Activated naive CD4-positive, alpha-beta T cell (primary cell): ENCODE data around the gene STK26.
"Not testable (repeated sequence)": the region's sequence is repeated elsewhere in the genome, so short reads cannot be mapped to it uniquely, and the experiment has no call there.

ENCODE experiments used
- DNase-seq, 4 experiments: peaks; one replicate each; lab custom pipeline; 2025; lab: John Stamatoyannopoulos, UW

The STK26 gene

DNA sequence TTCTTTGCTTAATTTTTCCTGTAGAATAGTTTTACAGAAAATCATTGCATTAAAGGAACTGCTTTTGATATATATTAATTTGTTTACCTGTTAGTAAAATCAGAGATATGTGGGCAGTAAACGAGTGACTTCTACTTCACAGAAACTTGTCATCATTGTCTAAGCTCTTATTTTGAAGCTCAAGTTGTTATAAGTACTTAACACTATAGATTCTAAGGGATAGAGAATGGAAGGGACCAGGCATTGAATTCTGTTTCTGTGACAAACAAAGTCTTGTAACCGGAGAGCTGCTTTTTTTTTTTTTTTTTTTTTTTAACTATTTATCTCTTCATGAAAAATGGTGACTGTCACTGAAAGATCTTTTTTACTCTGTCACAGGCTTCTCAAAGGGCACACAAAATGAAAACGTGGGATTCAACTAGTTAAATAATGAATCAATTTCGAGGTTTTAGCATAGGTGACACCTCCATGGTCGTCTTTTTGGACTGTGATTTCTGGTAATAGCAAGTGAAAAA lies 14.4 kb downstream of the STK26 start:
- DNase-seq, result no peak

DNA sequence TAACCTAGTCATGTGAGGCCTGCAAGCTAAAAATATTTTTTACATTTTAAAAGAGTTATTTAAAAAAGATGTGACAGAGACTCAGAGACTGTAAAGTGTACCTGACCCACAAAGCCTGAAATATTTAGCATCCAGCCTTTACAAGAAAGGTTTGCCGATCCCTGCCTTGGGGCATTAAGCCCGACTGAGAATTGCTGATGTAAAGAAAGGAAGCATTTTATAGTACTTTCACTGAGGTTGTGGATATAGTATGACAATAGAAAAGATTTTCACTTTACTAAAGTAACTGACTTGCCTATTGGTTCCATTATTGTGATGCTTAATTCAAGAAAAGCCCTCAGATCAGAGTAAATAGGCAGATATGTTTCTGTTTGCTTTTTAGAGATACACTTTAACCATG lies 17.0 kb downstream of the STK26 start:
- no peak for DNase-seq

DNA sequence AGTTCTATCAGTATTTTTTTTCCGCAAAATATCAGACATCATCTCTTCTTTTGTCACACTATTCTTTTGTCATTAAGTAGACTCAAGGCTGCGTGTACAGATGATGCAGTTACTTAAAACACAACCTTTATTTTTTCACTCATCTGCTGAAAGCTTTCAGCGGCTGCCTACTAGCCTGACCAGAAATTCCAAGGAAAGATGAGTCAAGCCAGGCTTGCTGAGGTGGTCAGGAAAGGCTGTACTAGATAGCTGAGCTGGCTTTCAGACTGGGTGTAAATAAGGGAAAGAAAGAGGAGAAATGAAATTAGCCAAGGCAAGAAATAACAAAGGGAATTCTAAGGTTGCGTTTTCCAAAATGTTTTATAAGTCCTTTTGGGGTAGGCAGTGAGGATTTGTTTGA lies 17.9 kb downstream of the STK26 start:
- no peak for DNase-seq

DNA sequence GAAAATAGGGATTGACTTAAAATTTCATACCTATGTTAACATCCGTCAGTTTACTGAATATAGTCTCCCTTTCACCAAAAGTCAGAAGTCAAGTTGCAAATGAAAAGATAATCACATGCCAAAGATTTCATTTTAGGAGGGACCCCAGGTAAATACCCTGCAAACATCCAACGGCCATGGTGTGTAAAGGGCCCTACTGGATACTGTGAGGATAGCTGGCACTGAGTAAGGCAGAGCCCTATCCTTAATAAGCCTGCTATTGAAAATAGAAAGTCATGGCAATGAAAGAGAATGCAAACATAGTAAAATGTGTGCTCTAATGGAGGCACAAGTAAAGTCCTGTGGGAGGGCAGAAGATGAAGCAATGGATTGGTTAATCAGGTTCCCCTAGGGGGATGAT lies 20.9 kb downstream of the STK26 start:
- no peak for DNase-seq

DNA sequence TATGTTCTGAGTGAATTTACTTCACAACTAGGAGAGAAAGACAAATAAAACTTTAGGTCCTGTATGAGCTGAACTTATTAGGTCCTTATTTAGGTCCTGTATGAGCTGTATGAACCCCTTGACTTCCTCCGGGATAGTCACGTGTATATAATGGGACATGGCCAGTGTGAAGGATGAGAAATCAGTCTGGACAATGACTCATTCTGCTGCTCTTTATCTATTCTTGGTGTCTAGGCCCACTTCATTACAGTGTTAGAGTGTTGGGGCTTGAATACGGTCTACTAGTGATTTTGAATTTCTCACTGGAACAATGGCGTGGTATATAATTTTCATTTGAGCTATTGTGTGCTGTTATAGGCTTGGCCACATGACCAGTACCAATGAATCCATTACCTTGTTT lies 21.9 kb downstream of the STK26 start:
- DNase-seq, result no peak

DNA sequence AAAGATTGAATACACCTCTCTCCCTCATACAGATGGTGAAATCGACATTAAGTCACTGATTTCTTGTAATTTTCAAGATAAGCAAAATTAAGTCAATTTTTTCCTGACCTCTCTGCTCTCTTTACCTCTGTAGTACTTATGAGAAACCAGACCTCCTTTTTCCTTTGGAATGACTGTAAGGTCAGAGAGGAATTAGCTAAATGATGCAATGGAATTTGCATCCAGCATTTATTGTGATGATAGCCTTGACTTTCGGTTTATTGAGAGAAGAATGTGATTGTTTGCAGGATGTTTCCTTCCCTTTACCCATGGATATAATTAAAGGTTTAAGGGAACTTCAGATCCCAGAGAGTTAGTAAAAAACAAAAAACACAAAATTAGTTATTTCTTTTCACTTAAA lies 22.4 kb downstream of the STK26 start:
- no peak for DNase-seq

DNA sequence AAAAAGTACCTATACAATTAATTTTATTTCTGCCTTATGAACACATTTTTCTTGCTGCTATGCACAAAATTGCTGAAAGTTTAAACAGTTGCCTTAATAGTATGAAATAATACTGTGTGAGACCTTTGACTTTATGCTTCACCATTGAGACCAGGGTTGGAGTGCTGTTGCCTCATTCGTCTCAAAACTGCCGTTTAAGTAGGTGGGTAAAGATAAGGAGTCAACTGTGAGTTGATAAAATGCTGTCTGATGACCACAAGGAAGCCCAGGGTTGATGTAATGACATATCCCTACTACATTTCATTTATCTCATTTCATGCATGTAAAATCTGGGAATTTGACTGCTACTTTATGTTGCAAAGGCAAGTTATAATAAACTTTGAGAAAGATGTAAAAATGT lies 23.4 kb downstream of the STK26 start:
- DNase-seq, result no peak

DNA sequence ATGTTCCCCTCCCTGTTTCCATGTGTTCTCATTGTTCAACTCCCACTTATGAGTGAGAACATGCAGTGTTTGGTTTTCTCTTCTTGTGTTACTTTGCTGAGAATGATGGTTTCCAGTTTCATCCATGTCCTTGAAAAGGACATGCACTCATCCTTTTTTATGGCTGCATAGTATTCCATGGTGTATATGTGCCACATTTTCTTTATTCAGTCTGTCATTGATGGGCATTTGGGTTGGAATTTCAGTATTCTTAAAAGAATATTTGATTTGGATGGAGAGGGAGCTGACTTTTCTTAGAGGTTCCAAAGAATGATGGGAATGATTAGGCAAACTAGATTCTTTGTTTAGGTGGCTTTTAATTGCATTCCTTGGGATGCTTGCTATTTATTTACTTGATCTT lies 28.7 kb downstream of the STK26 start:
- not testable (repeated sequence) for DNase-seq

DNA sequence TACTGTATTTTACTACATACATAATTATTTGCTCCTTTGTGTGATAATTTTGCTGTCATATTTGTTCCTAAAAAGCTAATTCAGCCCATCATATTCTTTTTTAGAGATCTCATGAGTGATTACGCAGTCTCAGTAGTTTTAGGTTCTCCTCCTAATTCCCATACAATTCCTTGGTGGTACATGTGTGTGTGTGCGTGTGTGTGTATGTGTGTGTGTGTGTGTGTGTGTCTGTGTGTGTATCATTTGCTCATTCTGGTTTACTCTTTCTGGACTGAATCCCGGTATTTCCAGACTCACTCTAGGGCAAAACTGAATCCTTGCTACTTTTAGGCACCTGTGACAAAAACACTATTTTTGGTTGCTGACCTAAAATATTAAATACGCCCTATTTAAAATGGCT lies 34.9 kb downstream of the STK26 start:
- DNase-seq, result no peak

DNA sequence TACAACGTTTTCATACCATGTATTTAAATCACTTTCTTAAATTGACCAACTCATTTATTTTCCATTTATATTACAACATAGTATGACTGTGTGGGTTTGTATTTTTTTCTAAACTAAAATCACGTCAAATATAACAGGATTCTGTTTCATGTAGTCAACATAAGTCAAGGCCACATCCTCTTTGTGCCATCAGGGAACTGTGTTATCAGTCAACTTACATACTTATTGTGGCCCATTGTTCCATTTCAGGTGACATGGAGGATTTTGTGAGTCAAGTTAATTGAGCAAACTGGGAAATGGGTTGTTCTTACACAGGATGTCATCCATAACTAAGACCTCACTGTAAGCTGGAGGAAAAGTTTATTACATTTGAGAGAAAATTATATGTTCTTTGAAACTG lies 35.9 kb downstream of the STK26 start:
- DNase-seq, result no peak

DNA sequence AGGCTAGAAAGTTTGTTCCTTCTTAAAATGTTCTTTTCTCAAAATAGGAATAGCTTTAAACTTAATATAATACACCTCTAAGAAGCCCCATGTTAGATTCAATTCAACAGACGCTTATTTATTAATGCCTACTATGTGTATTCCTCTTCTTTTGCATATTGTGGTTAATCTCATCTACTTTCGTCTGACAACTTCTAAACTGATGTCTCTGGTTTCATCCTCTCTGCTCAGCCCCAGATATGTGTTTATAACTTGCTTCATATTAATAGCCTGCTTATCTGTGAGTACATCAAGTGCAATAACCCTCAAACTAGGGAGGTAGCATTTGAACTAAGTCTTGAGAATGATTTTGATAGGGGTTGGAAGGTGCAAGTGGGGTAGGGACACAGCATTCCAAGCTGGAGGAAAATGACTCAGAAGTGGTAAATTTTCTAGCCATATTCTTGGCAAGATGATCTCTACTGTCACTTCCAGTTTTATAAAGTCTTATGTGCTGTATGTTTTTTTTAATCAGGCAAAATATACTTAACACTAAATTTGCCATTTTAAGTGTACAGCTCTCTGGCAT lies 37.0 kb downstream of the STK26 start:
- DNase-seq, result no peak

DNA sequence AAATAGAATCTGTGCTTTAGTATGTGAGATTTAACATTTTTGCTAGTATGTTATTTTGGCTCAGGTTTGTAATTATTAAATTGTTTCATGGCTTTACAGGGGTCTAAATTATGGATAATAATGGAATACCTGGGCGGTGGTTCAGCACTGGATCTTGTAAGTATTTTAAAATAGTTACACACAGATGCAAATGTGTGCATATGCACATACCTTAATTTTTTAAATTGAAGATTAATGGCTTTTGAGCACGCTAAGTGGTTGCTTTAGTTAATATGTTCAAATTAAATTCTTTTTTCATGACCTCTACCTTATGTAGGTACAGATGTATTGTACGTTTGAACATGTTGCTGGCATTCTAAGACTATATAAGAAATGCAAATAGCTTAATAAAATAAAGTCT lies 40.2 kb downstream of the STK26 start:
- DNase-seq, result no peak

DNA sequence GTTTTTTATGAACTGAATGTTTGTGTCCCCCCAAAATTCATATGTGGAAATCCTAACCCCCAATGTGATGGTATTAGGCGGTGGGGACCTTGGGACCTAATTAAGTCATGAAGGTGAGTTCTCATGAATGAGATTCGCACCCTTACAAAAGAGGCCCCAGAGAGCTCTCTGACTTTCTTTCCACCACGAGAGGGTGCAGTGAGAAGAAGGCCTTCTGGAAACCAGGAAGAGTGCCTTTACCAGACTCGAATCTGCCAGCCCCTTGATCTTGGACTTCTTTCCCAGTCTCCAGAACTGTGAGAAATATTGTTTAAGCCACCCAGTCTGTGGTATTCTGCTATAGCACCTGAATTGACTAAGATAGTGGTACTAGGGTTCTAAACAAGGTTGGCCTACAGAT lies 40.8 kb downstream of the STK26 start:
- DNase-seq, result no peak

DNA sequence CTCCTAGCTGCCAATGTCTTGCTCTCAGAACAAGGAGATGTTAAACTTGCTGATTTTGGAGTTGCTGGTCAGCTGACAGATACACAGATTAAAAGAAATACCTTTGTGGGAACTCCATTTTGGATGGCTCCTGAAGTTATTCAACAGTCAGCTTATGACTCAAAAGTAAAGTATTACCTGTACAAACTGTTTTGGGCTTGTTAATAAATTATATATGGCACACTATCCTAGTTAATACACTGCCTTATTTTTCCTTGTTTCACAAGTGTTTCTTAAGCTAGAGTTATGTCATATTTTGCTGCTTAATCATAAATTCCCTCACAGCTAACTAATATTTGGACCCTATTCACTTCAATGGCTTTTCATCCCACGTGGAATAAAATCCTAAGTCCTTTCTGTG lies 45.3 kb downstream of the STK26 start:
- no peak for DNase-seq

DNA sequence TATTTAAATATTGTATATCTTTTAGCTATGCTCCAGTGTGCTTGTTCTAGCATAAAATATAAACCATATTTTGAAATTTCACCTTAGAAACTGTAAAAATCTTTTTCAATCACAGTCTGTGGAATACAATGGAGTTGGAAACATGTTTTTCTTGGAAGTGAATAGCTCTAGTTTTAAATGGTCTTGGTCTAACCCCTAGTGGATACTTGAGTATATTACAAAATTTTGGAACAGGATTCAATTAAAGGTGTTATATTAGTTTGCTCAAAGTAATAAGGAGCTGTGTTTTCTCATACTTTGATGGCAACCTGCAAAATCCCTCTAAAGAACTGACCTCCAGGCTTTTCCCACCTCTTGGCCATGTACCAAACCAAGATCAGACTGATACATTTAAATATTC lies 48.2 kb downstream of the STK26 start:
- DNase-seq, result no peak

DNA sequence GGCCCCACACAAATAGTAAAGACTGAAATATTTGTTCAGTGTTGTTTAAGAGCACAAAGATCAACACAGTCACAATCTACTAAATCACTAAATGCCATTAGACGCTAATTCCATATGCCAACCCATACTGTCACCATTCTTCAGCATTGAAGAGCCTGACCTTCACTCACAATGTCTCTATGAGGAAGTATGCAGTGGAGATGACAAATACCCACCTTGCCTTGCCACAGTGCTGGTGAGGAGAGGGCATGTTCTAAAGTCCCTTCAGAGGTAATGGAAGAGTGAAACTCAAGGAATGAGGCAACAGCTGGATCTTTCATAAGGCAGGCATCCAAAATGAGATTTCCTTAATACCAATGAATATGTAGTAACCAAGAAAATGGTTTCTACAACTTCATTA lies 54.3 kb downstream of the STK26 start:
- no peak for DNase-seq

DNA sequence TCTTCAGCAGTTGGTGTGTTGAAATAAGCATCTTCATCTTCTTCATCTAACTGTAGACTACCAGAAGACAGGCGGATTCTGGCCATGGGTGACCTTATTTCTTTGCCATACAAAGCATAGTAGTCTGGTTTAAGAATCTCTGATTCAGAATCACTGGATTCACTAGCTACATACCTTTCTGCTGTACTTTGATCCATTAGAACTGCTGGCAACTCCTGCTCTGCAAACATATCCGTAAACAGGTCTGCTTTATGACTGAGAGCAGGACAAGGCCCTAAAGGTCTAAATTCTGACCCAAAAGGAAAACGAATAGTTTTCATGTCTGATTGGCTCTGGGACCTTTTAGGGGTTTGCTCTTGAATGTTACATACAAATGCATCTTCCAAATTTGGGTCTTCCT lies 54.8 kb downstream of the STK26 start:
- DNase-seq, result no peak

DNA sequence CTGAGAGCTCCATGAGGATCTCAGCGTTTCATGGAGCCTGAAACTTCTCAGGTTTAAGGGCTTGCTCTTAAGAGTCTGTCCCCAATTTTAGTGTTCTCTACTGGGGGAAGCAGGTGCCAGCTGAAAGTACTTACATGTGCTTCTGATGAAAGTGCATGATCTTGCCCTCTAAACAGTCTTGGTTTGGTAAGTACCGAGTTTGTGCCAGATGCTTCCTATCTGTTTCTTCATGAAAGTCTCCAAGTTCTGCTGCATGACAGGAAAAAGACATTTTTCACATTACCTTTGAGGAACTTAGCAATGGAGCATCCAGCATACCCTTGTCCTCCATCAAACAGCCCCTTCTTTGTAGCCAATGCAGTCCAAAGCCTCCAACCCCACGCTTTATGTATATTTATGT lies 62.7 kb downstream of the STK26 start:
- DNase-seq, result no peak

DNA sequence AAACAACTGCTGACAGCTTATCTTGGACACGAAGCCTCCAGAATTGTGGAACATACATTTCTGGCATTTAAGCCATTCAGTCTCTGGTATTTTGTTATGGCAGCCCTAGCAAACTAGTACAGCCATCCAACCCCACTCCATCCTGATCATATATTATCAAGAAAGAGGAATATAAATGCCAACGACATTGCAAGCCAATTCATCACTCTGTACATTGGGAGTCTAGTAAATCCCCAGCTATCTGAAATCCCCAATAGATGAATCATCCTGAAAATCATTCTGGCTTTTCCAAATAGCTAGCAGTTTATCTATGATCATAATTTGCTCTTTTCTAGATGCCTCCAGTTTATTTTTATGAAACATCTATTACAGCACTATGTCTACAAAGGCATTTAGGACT lies 63.6 kb downstream of the STK26 start:
- DNase-seq, result no peak

DNA sequence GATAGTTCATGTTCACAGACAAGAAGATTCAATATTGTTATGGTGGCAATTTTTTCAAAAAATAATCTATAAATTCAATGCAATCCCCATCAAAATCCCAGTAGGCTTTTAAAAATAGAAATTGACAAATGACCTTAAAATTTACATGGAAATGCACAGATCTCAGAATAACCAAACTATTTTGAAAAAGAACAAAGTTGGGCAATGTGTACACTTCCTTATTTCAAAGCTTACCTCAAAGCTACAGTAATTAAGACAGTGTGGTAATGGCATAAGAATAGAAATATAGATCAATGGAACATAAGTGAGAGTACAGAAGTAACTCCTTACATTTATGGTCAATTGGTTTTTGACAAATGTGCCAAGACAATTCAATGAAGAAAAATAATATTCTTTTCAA lies 65.8 kb downstream of the STK26 start:
- DNase-seq, result no peak

DNA sequence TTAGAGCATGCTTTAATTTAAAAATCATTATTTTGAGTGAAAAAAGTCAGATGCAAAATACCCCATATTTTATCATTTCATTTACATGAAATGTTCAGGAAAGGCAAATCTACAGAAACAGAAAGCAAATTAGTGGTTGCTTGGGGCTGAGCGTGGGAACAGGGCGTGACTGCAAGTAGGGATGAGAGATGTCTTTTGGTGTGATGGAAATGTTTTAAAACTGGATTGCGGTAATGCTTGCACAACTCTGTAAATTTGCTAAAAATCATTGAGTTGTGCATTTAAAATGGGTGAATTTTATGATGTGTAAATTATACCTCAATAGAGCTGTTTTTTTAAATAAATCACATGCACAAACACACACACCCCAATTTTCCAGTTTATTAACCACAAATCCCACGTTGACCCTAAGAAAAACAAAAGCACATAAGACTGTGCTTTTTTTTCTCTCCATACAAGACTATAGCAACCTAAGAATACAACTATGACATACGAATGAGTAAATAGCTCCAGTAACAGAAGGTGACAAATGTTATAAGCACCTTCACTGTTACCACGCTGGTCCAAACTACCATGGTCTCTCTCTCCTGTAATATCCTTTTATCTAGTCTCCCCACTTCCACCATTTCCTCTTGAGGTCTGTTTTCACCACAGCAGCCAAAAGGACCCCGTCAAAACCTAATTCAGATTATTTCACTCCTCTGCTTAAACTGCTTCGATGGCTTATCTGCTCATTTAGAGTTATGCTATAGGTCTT lies 67.5 kb downstream of the STK26 start:
- no peak for DNase-seq

DNA sequence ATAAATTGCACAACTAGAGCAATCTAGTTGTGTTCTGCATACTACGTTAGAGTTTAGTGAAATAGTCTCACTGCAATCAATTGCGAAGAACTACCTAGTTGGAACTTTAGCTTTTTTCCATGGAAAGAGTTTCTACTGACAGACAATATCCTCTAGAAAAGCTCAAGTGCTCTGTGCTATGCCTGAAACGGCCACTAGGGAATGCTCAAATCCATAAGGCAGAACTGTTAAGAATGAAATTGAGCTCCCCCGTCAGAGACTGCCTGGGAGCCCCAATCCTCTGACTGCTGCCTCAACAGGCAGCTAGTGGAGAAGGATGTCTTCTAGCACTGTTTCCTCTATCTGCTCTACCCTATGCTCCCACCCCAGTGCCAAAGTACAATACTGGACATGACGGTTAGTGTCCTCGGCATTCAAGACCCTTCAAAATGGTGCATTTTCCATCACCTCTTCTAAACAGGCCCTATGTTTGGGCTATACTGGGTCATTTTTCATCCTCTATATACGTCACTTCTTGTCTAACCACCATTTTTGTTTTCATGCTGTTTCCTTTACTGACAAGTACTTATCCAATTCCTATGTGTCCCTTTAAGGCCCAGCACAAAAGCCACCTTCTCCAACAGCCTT lies 69.5 kb downstream of the STK26 start:
- DNase-seq, result peak in 2 of 4 experiments; percentile 2 to 4

DNA sequence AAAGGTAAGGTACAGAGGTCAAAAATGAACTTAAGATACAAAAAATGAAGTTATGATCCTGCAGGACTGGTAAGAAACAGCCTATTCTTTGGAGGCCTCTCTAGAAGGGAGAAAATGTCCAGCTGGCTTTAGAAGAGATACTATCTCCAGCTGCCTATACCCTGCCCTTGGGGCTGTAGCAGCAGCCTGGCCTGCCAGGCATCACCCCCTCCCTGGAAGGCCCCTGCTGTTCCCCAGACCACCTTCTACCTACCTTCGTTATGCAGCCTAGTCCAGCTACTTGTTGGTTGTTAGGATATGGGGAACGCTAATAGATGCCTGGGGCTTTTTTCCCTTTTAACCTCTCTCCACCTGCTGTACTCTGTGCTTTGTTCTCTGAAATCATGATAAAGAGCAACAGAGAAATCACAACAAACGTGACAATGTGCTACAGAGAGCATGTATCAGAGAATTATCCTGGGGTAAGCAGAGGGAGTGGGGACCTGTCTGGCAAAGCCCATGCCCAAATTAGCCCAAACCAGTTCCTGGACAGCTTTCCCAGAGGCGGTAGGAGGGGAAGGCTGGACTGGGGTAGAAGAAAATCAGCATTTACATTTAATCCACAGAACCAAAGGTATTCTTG lies 70.2 kb downstream of the STK26 start:
- DNase-seq, result no peak
